ENCODE results near the gene MOCOS. TPM values are rescaled to one million over a fixed set of nuclear protein-coding genes. Genes with fewer than 3 reads are reported as not detected.

The MOCOS gene
- total RNA-seq, 1 donor from 2014 or later: 1.3 TPM

DNA sequence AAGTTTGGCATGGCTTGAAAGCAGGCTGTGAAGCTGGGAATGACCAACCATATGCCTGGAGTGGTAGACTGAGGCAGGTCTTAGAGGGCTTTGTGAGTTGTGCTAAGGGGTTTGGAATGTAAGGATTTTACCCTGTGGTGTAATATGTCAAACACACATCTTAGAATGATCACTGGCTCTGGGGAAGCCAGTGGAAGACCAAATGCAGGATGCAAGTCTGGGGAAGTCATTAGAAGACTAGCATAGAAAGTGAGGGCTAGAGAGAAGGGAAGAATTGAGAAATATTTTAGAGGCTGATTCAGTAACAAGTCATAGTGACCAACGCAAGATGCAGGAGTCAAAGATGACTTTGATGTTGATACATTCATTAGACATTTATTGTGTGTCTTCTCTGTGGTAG is 106.7 kb downstream of the MOCOS start:
- Mint-ChIP-seq H3K27me3 (ENCODE audit: unreplicated experiment) (no peaks in the 10 kb centered on the region), H3K36me3 (ENCODE audit: unreplicated experiment) (peaks cover 4% of the 10 kb centered on the region), H3K9me3 (ENCODE audit: unreplicated experiment) (peaks cover 3% of the 10 kb centered on the region), H3K4me3 (ENCODE audit: unreplicated experiment) (no peak overlapping the region), H3K27ac (ENCODE audit: unreplicated experiment) (no peak overlapping the region), H3K4me1 (ENCODE audit: low read depth, unreplicated experiment) (no peaks in the 10 kb centered on the region)
- TF ChIP-seq, protein P1, sequence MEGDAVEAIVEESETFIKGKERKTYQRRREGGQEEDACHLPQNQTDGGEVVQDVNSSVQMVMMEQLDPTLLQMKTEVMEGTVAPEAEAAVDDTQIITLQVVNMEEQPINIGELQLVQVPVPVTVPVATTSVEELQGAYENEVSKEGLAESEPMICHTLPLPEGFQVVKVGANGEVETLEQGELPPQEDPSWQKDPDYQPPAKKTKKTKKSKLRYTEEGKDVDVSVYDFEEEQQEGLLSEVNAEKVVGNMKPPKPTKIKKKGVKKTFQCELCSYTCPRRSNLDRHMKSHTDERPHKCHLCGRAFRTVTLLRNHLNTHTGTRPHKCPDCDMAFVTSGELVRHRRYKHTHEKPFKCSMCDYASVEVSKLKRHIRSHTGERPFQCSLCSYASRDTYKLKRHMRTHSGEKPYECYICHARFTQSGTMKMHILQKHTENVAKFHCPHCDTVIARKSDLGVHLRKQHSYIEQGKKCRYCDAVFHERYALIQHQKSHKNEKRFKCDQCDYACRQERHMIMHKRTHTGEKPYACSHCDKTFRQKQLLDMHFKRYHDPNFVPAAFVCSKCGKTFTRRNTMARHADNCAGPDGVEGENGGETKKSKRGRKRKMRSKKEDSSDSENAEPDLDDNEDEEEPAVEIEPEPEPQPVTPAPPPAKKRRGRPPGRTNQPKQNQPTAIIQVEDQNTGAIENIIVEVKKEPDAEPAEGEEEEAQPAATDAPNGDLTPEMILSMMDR (IDR thresholded peaks at IDR 0.05; ENCODE audit: partially characterized antibody, unreplicated experiment): no peak
- DNase-seq: no peak

DNA sequence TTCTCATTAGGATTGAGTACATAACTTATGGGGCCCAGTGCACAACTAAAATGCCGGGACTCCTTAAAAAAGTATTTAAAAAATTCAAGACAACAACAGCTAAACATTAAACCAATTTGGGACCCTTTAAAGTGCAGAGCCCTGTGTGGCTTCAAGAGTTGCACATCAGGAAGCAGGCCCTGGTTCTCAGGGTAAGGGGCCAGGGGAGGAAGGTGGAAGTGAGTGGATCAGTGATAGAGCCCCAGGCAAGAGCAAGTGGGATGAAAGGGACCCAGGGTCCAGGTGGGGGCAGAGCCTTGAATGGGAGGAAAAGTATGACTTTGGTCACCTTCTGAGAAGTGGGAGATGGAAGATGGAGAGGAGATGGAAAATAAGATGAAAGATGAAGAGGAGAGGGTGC is 107.9 kb downstream of the MOCOS start:
- no peaks in the 10 kb centered on the region for H3K4me1 Mint-ChIP-seq (ENCODE audit: low read depth, unreplicated experiment)
- peaks cover 12% of the 10 kb centered on the region for H3K36me3 Mint-ChIP-seq (ENCODE audit: unreplicated experiment)
- TF ChIP-seq, protein P1 (IDR thresholded peaks at IDR 0.05; ENCODE audit: partially characterized antibody, unreplicated experiment): no peak
- peaks cover 5% of the 10 kb centered on the region for H3K9me3 Mint-ChIP-seq (ENCODE audit: unreplicated experiment)
- DNase-seq: no peak
- no peak overlapping the region for H3K4me3 Mint-ChIP-seq (ENCODE audit: unreplicated experiment)
- H3K27me3 Mint-ChIP-seq (ENCODE audit: unreplicated experiment): no peaks in the 10 kb centered on the region
- no peak overlapping the region for H3K27ac Mint-ChIP-seq (ENCODE audit: unreplicated experiment)

DNA sequence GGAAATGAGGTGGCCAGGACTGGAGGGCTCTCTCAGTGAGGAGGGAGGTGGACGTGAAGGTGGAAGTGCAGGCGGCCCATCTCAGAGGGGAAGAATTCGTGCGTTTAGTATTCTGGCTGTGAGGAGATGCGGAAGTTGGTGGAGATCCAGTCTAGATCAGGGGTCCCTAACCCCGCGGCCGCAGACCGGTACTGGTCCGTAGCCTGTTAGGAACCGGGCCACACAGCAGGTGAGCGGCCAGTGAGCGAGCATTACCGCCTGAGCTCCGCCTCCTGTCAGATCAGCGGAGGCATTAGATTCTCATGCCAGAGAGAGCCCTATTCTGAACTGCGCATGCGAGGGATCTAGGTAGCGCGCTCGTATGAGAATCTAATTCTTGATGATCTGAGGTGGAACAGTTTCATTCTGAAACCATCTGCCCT is 108.6 kb downstream of the MOCOS start:
- Mint-ChIP-seq H3K27ac (ENCODE audit: unreplicated experiment) (no peak overlapping the region), H3K4me3 (ENCODE audit: unreplicated experiment) (no peak overlapping the region), H3K36me3 (ENCODE audit: unreplicated experiment) (peaks cover 12% of the 10 kb centered on the region), H3K4me1 (ENCODE audit: low read depth, unreplicated experiment) (no peaks in the 10 kb centered on the region), H3K9me3 (ENCODE audit: unreplicated experiment) (peaks cover 5% of the 10 kb centered on the region), H3K27me3 (ENCODE audit: unreplicated experiment) (no peaks in the 10 kb centered on the region)
- TF ChIP-seq, protein P1 (IDR thresholded peaks at IDR 0.05; ENCODE audit: partially characterized antibody, unreplicated experiment): no peak
- DNase-seq: no peak

DNA sequence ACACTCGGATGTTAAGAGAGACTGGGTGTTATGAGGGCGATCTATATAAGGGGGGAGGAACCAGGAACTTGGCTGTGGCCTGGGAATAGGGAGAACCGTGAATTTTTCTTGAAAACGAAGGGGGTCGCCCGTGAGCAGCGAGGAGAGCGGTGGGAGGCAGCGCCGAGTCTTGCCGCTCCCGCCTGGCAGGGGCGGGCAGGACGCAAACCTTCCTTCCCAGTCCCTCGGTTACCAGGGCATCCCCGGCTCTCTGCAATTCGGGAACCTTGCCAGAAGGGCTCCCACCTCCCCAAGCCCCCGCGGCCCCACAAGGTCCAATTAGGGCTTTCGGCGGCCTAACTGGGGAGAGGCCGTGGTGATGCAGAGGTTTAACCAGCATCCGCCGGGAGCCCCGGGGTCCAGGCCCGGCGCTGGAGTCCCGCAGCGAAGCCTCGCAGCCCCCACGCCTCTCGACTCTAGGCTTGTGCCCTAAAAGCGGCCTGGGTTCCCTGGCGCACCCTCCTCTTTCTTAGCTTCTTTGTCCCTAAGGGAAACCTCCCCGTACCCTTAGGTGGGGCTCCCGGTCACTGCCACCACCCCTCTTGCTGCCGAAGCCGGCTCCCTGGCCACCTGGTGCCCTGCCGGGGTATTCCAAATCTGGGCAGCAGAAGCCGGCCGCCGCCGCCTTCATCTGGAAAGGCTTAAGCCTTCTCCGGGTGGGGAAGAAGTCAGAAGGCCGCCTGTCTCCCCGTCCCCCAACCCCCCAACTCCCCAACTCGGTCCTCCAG is 109.5 kb downstream of the MOCOS start:
- H3K27me3 Mint-ChIP-seq (ENCODE audit: unreplicated experiment): no peaks in the 10 kb centered on the region
- TF ChIP-seq, protein P1 (IDR thresholded peaks at IDR 0.05; ENCODE audit: partially characterized antibody, unreplicated experiment): no peak
- peak overlapping the region; percentile 64 for H3K4me3 Mint-ChIP-seq (ENCODE audit: unreplicated experiment)
- H3K9me3 Mint-ChIP-seq (ENCODE audit: unreplicated experiment): peaks cover 5% of the 10 kb centered on the region
- peaks cover 12% of the 10 kb centered on the region for H3K36me3 Mint-ChIP-seq (ENCODE audit: unreplicated experiment)
- no peaks in the 10 kb centered on the region for H3K4me1 Mint-ChIP-seq (ENCODE audit: low read depth, unreplicated experiment)
- H3K27ac Mint-ChIP-seq (ENCODE audit: unreplicated experiment): no peak overlapping the region
- peak; percentile 86 for DNase-seq

DNA sequence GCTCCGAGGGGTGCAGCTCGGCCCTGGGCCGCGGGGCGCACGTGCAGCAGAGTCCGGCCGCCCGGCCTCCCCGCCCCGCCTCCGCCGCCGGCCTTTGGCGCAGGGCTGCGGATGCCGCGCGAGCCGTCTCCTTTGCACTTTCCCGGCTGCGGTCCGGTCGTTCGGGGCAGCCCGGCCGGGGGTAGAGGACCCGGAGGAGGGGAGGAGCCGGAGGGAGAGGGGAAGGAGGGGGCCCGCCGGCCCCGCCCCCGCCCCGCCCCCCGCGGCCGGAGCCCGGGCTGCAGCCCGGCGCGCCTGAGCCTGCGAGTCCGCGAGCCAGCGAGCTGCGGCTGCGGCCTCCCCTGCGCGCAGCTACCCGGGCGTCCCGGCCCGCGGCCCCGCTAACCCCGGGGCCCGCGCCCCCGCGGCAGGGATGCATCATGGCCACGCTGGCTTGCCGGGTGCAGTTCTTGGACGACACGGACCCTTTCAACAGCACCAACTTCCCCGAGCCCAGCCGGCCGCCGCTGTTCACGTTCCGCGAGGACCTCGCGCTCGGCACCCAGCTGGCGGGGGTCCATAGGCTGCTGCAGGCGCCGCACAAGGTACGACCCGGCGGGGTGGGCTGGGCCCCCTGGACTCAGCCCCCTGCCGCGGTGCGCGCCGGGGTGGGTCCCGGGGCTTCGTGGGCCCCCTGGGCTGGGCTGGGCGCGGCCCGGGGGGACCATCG is 110.3 kb downstream of the MOCOS start, which contains the start of gene FHOD3:
TSS of gene FHOD3 (plus strand) at position 297 of the 709 bp plus-strand sequence. CDS start at position 420, 123 bp downstream.
- peak within 1 kb of the TSS; percentile 64 for H3K4me3 Mint-ChIP-seq (ENCODE audit: unreplicated experiment)
- TF ChIP-seq, protein P1 (IDR thresholded peaks at IDR 0.05; ENCODE audit: partially characterized antibody, unreplicated experiment): no peak
- H3K9me3 Mint-ChIP-seq (ENCODE audit: unreplicated experiment): peaks cover 5% of the 10 kb centered on the region
- no peaks in the 10 kb centered on the region for H3K27me3 Mint-ChIP-seq (ENCODE audit: unreplicated experiment)
- peaks cover 12% of the 10 kb centered on the region for H3K36me3 Mint-ChIP-seq (ENCODE audit: unreplicated experiment)
- H3K27ac Mint-ChIP-seq (ENCODE audit: unreplicated experiment): no peak within 1 kb of the TSS
- H3K4me1 Mint-ChIP-seq (ENCODE audit: low read depth, unreplicated experiment): peaks cover 3% of the 10 kb centered on the region
- DNase-seq: peak; percentile 86
